Occipital lobe (tissue), 2 donors: ENCODE measurements around the gene ZNF691. TPM values are rescaled to one million over a fixed set of nuclear protein-coding genes. Genes with fewer than 3 reads are reported as not detected.
"Not testable (repeated sequence)": the region's sequence is repeated elsewhere in the genome, so short reads cannot be mapped to it uniquely, and the experiment has no call there.

Experiments used
- DNase-seq: peaks from one replicate; lab custom pipeline; 2025; lab: John Stamatoyannopoulos, UW
- total RNA-seq: library from RNA; depleted of rRNA; stranded (reverse); fragments of >200 nt; gene quantifications from one replicate; pipeline ENCODE4 v1.2.3, GENCODE V29; 2014

The ZNF691 gene
- total RNA-seq, result 7.8 TPM

DNA sequence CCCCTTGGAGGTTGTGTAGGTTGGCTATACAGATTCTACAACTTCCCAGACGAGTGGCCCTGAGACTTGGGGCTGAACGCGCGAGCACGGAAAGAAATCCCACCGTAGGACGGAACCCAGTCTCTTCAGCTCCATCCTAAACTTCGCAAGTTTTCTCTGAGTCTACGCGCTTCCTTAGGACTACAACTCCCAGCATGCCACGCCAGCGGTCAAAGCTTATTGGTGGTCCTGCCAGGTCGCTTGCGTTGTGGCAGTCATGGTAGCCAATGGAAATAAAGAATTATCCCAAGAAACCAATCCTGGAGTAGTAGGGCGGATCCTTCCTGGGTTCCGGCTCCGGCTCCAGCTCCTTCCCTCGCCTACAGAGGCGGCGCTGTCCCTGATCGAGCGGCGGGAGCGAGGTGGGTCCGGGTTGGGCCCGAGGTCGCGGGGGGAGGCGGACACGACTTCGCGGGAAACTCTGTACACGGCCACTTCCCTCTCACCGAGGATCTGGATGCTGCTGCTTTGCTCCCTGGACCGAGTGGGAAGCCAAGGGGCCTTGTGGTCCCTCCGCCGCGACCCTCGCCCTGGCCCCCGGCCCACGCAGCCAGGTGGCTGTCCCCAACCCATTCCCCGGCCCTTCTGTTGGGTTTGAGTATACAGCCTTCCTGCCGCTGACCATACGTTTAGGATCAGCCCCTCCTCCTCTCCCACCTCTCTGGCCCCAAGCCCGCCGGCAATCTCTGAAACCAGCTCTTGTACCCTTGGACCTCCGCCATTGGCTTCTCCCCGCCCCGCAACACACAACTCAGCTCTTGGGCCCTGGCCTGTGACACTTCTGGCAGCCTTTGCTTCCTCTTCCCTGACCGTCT is at the start of gene ZNF691:
ZNF691 (plus strand) TSS at position 357 of the 854 bp plus-strand sequence. CDS start 3,046 bp downstream, outside the sequence.
- peak; percentile 90 for DNase-seq

GRCh38 chr1:42797414-42797813 is 49.0 kb upstream of the ZNF691 start:
- DNase-seq, result no peak

- DNase-seq, result no peak
Measured at GRCh38 chr1:42797979-42798378, 48.4 kb upstream of the ZNF691 start.

- DNase-seq, result no peak
Measured at GRCh38 chr1:42801832-42802473, 44.5 kb upstream of the ZNF691 start.

DNA sequence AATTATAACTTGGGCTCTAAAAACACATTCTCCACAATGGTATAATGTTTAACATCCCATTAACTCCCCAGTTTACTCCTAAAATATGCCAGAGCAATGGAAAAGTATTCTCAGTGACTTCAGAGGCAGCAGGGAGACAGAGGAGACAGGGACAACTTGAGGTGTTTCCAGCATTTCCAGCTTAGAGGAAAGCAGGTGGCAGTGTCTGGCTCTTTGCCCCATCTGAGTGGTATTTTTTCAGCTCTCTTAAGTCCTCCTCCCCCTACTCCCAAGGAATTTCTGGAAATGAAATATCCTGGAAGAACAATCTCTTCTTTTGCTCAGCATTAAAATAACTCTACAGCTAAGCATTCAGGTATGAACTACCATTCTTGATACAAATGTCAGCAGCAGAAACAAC is 40.2 kb upstream of the ZNF691 start:
- no peak for DNase-seq

GRCh38 chr1:42806593-42806992 is 39.8 kb upstream of the ZNF691 start:
- no peak for DNase-seq

- no peak for DNase-seq
Measured at GRCh38 chr1:42807056-42807668, 39.3 kb upstream of the ZNF691 start.

- DNase-seq, result not testable (repeated sequence)
Measured at GRCh38 chr1:42814815-42815214, 31.6 kb upstream of the ZNF691 start.

- DNase-seq, result no peak
Measured at GRCh38 chr1:42815941-42816584, 30.4 kb upstream of the ZNF691 start.

GRCh38 chr1:42816585-42817439 is 29.6 kb upstream of the ZNF691 start, which contains the start of the genes ERMAP and SVBP:
TSS of gene ERMAP (plus strand) at chr1:42817122. CDS start at chr1:42830449, 13,327 bp downstream.
TSS of gene SVBP (minus strand) at chr1:42817397. CDS start at chr1:42816544, 853 bp downstream.
- DNase-seq, result peak; percentile 90

DNA sequence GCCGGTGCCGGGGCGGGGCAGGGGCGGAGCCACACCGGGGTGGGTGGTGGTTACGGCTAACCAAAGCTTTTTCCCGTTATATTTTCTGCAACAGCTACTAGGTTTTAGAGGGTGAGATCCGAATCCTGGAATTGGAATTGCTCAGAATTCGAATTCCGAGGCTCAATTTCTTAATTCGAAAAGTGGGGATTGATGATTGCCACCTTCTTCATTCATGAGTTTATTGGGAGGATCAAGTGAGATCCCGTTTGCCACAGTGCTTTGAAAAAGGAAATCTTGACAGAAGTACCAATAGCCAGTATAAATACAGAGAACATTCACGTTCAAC is 29.0 kb upstream of the ZNF691 start:
- DNase-seq, result no peak

DNA sequence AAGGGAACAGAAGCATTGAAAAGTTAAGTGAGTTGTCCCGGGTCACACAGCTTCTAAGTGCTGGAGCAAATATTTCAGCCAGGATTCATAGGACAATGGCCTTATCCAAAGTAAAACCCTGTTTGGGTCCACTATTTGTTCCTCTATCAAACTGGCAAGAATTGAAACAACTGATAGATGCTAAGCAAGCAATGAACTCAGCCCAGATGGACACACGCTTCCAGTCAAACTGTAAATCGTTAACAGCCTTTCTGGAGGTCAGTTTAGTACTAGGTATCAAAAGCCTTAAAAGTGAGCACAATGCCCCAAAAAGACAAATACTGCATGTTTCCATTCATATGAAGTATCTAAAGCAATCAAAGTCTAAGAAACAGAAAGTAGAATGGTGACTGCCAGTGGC is 28.4 kb upstream of the ZNF691 start:
- no peak for DNase-seq

DNA sequence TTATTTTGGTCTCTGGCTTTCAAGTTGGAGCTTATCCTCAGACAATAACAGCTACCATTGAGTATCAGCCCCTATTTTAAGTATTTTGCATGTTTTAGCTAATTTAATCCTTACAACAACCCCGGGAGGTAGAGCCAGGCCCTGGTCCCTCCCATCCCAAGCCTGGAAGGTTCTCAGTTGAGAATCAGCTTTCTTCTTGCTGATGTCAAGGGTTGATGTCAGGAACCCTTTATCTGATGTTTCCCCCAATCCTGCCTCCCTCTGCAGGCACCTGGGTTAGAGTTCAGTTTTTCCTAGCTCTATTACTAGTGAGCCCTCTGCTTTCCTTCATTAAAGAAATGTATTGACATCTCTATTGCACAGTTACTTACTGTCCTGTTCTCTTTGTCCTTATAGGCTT is 25.6 kb upstream of the ZNF691 start:
- no peak for DNase-seq

DNA sequence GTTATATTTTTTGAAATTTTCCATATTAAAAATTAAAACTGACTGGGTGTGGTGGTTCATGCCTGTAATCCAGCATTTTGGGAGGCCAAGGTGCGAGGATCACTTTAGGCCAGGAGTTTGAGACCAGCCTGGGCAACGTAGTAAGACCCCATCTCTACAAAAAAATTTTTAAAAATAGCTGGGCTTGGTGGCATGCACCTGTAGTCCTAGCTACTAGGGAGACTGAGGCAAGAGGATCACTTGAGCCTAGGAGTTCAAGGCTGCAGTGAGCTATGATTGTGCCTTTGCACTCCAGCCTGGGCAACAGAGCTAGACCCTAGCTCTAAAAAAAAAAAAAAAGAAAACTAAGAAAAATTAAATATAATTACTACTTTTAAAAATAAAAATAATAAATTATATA is 24.7 kb upstream of the ZNF691 start:
- no peak for DNase-seq

GRCh38 chr1:42822800-42823392 is 23.5 kb upstream of the ZNF691 start:
- DNase-seq, result no peak

DNA sequence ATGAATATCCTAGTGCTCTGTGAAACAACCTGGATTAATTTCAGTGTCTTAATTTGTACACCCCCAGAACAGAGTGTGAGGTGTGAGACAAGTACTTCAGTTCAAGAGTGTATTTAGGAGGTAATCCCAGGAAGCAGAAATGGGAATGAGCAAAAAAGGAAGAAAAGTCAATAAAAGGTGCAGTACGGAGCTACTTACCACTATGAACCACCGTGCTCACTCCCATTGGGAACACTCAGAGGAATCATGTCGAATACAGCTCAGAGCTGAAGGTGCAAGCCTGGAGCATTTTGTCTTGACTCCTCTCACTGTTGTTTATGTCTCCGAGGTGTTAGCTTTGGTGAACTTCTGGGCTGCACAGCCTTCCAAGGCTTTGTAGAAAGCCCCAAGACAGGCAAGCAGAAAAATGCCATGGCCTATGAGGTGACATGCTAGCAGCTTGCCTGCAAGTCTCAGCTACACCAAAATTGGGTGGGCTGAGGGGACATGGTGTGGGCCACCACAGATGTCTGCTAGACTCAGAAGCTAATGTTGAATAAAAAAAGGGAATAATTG is 21.9 kb upstream of the ZNF691 start:
- DNase-seq, result no peak

DNA sequence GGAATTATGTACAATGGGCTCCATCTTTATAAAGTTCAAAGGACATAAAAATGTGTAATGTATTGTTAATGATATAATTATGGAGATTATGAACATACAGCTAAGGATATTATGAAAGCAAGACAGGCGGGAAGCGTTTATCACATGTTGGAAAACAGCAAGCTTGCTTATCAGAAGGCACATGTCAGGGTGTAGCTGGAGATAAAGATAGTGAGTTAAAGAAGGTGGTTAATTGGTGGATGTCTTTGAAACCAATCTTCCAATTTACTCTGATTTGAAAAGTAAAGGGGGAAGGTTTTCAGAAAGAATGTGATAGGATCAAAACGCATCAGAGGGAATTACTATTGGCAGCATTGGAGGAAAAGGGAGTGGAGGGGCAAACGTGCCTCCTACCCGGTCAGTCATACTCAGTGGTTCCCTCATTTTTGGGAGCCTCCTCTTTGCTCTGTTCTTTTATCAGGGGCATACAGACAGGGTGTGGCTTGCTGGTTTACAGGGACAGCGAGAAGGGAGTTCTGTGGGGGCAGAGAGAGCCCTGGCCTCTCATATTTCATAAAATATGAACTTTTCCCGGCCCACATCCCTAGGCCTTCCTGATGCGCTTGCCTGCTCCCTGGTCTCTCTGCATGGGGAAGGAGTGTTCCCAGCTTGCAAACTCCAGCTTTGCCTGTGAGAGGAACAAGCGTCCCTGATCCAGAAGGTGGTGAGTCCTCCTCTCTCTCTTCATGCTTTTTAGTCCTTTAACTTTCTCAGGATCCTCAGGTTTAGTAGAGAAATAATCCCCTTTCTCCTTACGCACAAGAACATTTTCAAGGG is 21.2 kb upstream of the ZNF691 start:
- no peak for DNase-seq

GRCh38 chr1:42830631-42831030 is 15.8 kb upstream of the ZNF691 start:
- no peak for DNase-seq

DNA sequence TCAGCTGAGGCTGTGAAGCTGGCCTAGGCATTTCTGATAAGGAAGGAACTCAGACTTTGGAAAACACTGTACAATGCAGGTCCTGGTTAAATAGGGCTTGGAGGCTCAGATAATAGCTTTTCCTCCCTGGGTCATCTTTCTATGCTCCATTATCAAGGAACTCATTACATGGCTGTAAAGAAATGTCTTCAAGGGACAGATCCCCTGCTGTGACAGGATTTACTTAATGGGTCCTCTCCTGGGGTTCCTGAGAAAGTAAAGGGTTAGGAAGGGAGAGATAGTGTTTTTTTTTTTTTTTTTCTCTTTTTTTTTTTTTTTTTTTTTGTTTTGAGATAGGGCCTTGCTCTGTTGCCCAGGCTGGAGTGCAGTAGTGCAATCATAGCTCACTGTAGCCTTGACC is 15.1 kb upstream of the ZNF691 start:
- DNase-seq, result no peak
